Stimulated activated CD8-positive, alpha-beta memory T cell treated with anti-CD3 and anti-CD28 coated beads, Interleukin-7, amount 100 ng/mL, for 48 hours (primary cell): ENCODE results near the gene FOXQ1.
"Not testable (repeated sequence)": the region's sequence is repeated elsewhere in the genome, so short reads cannot be mapped to it uniquely, and the experiment has no call there.

ENCODE experiments used
- DNase-seq, 2 donors: peaks; one replicate each; pipeline ENCODE4 v3.0.0-alpha.2; 2020; ENCODE audit warnings: low read depth in 1 of 2; ENCODE audit errors: extremely low read depth in 1 of 2

The FOXQ1 gene

DNA sequence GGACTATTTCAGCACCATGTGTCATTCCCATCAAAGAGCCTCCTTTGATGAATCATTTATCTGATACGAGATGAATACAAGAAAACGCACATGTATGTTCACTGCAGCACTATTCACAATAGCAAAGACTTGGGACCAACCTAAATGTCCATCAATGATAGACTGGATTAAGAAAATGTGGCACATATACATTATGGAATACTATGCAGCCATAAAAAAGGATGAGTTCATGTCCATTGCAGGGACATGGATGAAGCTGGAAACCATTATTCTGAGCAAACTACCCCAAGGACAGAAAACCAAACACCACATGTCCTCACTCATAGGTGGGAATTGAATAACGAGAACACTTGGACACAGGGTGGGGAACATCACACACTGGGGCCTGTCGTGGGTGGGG lies 49.8 kb downstream of the FOXQ1 start:
- not testable (repeated sequence) for DNase-seq

DNA sequence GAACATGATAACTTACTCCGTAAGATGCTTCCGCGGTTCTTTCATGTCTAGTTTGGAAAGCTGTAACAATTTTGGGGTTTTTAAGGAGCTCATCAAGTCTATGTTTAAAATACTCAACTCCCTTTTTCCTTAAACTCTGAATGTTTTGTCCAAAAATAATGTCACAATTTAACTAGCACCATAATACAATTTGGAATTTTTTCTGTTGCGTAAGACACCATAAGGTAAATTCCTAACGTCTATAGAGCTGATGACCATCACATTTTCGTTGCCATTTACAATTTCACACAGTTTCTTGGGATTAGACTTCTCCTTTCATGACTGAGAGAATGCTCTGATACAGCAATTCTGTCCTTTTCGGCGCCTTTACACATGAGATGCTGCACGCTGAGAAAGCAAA lies 50.7 kb downstream of the FOXQ1 start:
- DNase-seq, result no peak

DNA sequence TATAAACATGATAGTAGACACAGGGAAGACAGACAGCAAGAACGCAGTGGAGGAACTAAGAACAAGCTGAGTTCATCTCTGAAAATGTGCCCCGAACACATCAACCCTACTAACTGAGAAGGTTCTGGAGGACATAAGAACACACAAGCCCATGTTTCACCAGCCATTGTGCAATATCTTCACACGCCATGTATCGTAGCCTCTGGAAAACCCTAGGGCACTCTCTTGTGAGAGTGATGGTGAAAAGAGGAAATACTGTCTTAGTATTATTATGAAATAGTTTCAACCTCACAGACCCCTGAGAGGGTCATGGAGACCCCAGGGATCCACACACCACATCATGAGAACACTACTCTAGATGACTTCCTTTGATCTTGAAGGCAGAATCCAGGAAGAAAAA lies 51.4 kb downstream of the FOXQ1 start:
- DNase-seq, result no peak

DNA sequence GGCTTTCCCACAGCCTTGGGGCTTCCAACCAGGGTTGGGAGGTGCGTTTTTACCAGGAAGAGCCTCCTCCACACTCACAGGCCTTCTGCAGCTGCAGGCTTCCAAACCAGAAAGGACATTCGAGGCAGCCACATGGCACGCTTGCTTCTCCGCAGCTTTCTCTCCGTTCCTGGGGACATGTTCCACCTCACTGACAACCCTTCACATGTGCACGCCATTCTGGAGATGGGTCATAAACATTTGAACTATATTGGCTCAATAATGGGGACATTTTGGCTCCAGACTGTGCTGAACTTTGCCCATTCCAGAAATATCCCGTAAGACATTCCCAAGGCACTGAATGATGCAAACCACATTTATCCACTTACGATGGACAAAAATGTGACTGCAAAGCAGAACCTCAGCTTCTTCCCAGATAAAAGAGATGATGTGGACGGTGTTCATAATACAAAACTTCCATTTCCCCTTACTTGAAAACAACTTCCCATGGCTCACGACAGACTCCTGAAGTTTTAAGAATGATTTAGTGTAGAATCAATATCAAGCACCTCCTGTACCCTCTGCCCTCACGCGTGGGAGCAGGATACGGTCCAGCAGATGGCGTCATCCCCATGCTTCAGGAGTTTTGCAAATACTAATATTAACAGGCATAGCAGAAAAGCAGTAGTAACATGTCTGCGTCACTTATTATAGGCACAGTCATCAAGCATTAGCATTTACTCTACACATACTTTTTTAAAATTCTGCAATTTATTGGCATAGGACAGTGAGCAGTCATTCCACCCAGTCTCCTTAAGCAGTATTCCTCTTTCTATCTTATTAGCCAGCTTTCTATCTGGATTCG lies 52.1 kb downstream of the FOXQ1 start:
- no peak for DNase-seq
